ENCODE results near the gene HMGCS2.

HMGCS2 gene

DNA sequence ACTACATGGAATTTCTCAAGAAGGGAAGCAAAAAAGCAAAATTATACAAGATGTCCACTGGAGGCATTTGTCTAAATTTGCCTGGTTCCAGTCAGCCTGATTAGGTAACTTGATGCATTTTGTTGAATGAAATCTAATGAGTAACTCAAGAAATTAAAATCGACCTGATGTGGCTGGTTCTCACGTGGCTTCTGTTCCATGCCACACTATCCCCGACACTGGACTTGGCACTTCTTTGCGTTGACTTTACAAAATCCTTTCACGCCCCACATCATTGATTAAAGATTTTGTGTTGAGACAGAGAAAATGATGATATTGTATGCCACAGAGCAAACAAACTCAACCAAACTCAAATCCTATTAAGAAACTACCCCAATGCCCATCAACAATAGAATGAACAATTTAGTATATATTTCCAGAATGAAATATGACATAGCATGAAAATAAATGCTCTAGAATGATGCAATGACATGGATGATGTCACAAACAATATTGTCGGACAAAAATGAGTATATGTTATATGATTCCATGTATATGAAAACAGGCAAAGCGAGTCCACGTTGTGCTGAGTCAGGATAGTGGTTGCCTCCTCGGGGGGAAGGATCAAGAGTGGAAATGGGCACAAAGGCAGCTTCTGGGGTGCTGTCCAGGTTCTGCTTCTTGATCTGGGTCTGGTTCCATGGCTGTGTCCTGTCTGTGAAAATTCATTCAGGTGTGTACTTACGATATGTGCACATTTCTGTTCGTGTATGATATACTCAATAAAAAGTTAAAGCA lies 12.9 kb upstream of the HMGCS2 start:
- Histone ChIP-seq H2BK5ac (ENCODE audit: low read depth, low read length, poor library complexity) (no peak overlapping the region), H2AK5ac (ENCODE audit: low read length) (no peak overlapping the region), H3K4me1 (ENCODE audit: control insufficient read depth in 1 of 2, insufficient read depth in 2 of 2, low read length in 2 of 2) (peaks cover 6 to 16% of the 10 kb centered on the region in 2 experiments), H4K12ac (ENCODE audit: low read depth, low read length) (no peak overlapping the region), H3K27me3 (ENCODE audit: insufficient read depth, low read length) (no peaks in the 10 kb centered on the region), H3K23ac (ENCODE audit: low read length) (no peak overlapping the region), H3K4me2 (ENCODE audit: low read length) (no peak overlapping the region), H4K91ac (ENCODE audit: low read depth, low read length) (no peak overlapping the region), H4K8ac (ENCODE audit: low read depth, low read length) (no peak overlapping the region), H3K9ac (ENCODE audit: low read length) (no peak overlapping the region), H3K36me3 (ENCODE audit: control insufficient read depth in 1 of 2, insufficient read depth in 2 of 2, low read length in 2 of 2) (no peaks in the 10 kb centered on the region), H3K79me2 (ENCODE audit: control insufficient read depth, insufficient read depth, low read length, poor library complexity) (peaks cover 2% of the 10 kb centered on the region), H3K4me3 (ENCODE audit: low read depth, low read length) (no peak overlapping the region), H3K14ac (ENCODE audit: low read length) (no peak overlapping the region), H3K18ac (ENCODE audit: low read length) (no peak overlapping the region), H2BK120ac (ENCODE audit: insufficient read depth, low read length, poor library complexity) (no peak overlapping the region), H3K9me3 (ENCODE audit: insufficient read depth, low read depth, low read length) (no peaks in the 10 kb centered on the region), H3K79me1 (ENCODE audit: low read length) (peaks cover 3% of the 10 kb centered on the region), H3K27ac (ENCODE audit: low read depth, low read length) (no peak overlapping the region), H2BK12ac (ENCODE audit: low read length) (no peak overlapping the region), H3K4ac (ENCODE audit: low read depth, low read length) (no peak overlapping the region), H2AFZ (ENCODE audit: insufficient read depth, low read length, poor library complexity) (no peak overlapping the region)
- no CpG with 5 or more reads among the region's 11 CpGs for WGBS (ENCODE audit: extremely low coverage, insufficient coverage, insufficient read length)
- DNase-seq = no peak

- Histone ChIP-seq H4K91ac (ENCODE audit: low read depth, low read length) (no peak overlapping the region), H3K36me3 (ENCODE audit: control insufficient read depth in 1 of 2, insufficient read depth in 2 of 2, low read length in 2 of 2) (no peaks in the 10 kb centered on the region), H3K79me1 (ENCODE audit: low read length) (peaks cover 3% of the 10 kb centered on the region), H3K9me3 (ENCODE audit: insufficient read depth, low read depth, low read length) (no peaks in the 10 kb centered on the region), H3K27me3 (ENCODE audit: insufficient read depth, low read length) (no peaks in the 10 kb centered on the region), H3K4me1 (ENCODE audit: control insufficient read depth in 1 of 2, insufficient read depth in 2 of 2, low read length in 2 of 2) (peaks cover 6 to 16% of the 10 kb centered on the region in 2 experiments), H3K9ac (ENCODE audit: low read length) (no peak overlapping the region), H2BK5ac (ENCODE audit: low read depth, low read length, poor library complexity) (no peak overlapping the region), H3K4me3 (ENCODE audit: low read depth, low read length) (no peak overlapping the region), H2BK120ac (ENCODE audit: insufficient read depth, low read length, poor library complexity) (no peak overlapping the region), H4K8ac (ENCODE audit: low read depth, low read length) (no peak overlapping the region), H3K27ac (ENCODE audit: low read depth, low read length) (no peak overlapping the region), H2AK5ac (ENCODE audit: low read length) (no peak overlapping the region), H3K18ac (ENCODE audit: low read length) (no peak overlapping the region), H2AFZ (ENCODE audit: insufficient read depth, low read length, poor library complexity) (no peak overlapping the region), H3K4me2 (ENCODE audit: low read length) (peak overlapping the region; percentile 60), H3K23ac (ENCODE audit: low read length) (no peak overlapping the region), H3K79me2 (ENCODE audit: control insufficient read depth, insufficient read depth, low read length, poor library complexity) (peaks cover 2% of the 10 kb centered on the region), H4K12ac (ENCODE audit: low read depth, low read length) (no peak overlapping the region), H3K4ac (ENCODE audit: low read depth, low read length) (no peak overlapping the region), H2BK12ac (ENCODE audit: low read length) (no peak overlapping the region), H3K14ac (ENCODE audit: low read length) (no peak overlapping the region)
- WGBS (ENCODE audit: extremely low coverage, insufficient coverage, insufficient read length) = no CpG with 5 or more reads among the region's 5 CpGs
- no peak for DNase-seq
Measured at GRCh38 chr1:119779869-119780356, 11.2 kb upstream of the HMGCS2 start.

DNA sequence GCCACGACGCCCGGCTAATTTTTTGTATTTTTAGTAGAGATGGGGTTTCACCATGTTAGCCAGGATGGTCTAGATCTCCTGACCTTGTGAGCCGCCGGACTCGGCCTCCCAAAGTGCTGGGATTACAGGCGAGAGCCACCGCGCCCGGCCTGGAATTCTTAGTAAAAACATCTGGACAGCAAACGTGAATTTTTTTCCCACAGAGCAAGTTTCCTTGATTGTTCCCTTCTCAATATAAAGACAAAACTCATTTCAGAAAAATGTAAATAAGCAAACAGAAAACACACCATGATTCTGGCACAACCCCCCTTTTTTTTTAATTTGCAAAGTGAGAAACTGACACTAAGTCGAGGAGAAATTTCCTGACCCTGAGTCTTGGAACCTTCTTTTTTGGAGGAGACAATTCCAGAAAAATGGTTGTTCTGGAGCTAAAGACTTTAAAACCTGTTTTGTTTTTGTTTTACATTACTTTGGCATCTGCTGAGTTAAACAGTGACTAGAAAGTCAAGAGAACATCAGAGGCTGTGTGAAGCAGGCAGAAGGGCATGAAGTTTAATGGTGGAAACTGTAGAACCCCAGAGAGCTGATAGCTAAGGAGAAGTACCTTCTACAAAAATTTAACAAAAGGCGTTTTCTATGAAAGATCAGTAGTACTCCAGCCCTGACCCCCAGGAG lies 10.3 kb upstream of the HMGCS2 start:
- no peak overlapping the region for H3K14ac ChIP-seq (ENCODE audit: low read length)
- no peak overlapping the region for H3K9ac ChIP-seq (ENCODE audit: low read length)
- no peak overlapping the region for H2BK120ac ChIP-seq (ENCODE audit: insufficient read depth, low read length, poor library complexity)
- no peak overlapping the region for H3K4me2 ChIP-seq (ENCODE audit: low read length)
- no peak overlapping the region for H3K4me3 ChIP-seq (ENCODE audit: low read depth, low read length)
- H4K12ac ChIP-seq (ENCODE audit: low read depth, low read length) = no peak overlapping the region
- H2BK5ac ChIP-seq (ENCODE audit: low read depth, low read length, poor library complexity) = no peak overlapping the region
- H3K4ac ChIP-seq (ENCODE audit: low read depth, low read length) = no peak overlapping the region
- H3K18ac ChIP-seq (ENCODE audit: low read length) = no peak overlapping the region
- DNase-seq = no peak
- H3K79me2 ChIP-seq (ENCODE audit: control insufficient read depth, insufficient read depth, low read length, poor library complexity) = peaks cover 2% of the 10 kb centered on the region
- no peak overlapping the region for H2AFZ ChIP-seq (ENCODE audit: insufficient read depth, low read length, poor library complexity)
- peaks cover 6 to 16% of the 10 kb centered on the region in 2 experiments for H3K4me1 ChIP-seq (ENCODE audit: control insufficient read depth in 1 of 2, insufficient read depth in 2 of 2, low read length in 2 of 2)
- no peaks in the 10 kb centered on the region for H3K36me3 ChIP-seq (ENCODE audit: control insufficient read depth in 1 of 2, insufficient read depth in 2 of 2, low read length in 2 of 2)
- H3K79me1 ChIP-seq (ENCODE audit: low read length) = peaks cover 3% of the 10 kb centered on the region
- H3K9me3 ChIP-seq (ENCODE audit: insufficient read depth, low read depth, low read length) = no peaks in the 10 kb centered on the region
- no peak overlapping the region for H4K8ac ChIP-seq (ENCODE audit: low read depth, low read length)
- no peak overlapping the region for H2BK12ac ChIP-seq (ENCODE audit: low read length)
- H3K23ac ChIP-seq (ENCODE audit: low read length) = no peak overlapping the region
- no peak overlapping the region for H3K27ac ChIP-seq (ENCODE audit: low read depth, low read length)
- no CpG with 5 or more reads among the region's 13 CpGs for WGBS (ENCODE audit: extremely low coverage, insufficient coverage, insufficient read length)
- H4K91ac ChIP-seq (ENCODE audit: low read depth, low read length) = no peak overlapping the region
- no peaks in the 10 kb centered on the region for H3K27me3 ChIP-seq (ENCODE audit: insufficient read depth, low read length)
- H2AK5ac ChIP-seq (ENCODE audit: low read length) = no peak overlapping the region

GRCh38 chr1:119778359-119778758 lies 9.7 kb upstream of the HMGCS2 start:
- H4K8ac ChIP-seq (ENCODE audit: low read depth, low read length) = no peak overlapping the region
- no peak for DNase-seq
- H2BK120ac ChIP-seq (ENCODE audit: insufficient read depth, low read length, poor library complexity) = no peak overlapping the region
- no peaks in the 10 kb centered on the region for H3K36me3 ChIP-seq (ENCODE audit: control insufficient read depth in 1 of 2, insufficient read depth in 2 of 2, low read length in 2 of 2)
- no peak overlapping the region for H3K9ac ChIP-seq (ENCODE audit: low read length)
- WGBS (ENCODE audit: extremely low coverage, insufficient coverage, insufficient read length) = no CpG with 5 or more reads among the region's 6 CpGs
- H2BK12ac ChIP-seq (ENCODE audit: low read length) = no peak overlapping the region
- H2BK5ac ChIP-seq (ENCODE audit: low read depth, low read length, poor library complexity) = no peak overlapping the region
- no peak overlapping the region for H3K4me2 ChIP-seq (ENCODE audit: low read length)
- H3K14ac ChIP-seq (ENCODE audit: low read length) = no peak overlapping the region
- H3K23ac ChIP-seq (ENCODE audit: low read length) = no peak overlapping the region
- H3K79me2 ChIP-seq (ENCODE audit: control insufficient read depth, insufficient read depth, low read length, poor library complexity) = no peaks in the 10 kb centered on the region
- H2AK5ac ChIP-seq (ENCODE audit: low read length) = no peak overlapping the region
- H4K91ac ChIP-seq (ENCODE audit: low read depth, low read length) = no peak overlapping the region
- no peak overlapping the region for H2AFZ ChIP-seq (ENCODE audit: insufficient read depth, low read length, poor library complexity)
- H4K12ac ChIP-seq (ENCODE audit: low read depth, low read length) = no peak overlapping the region
- H3K4me1 ChIP-seq (ENCODE audit: control insufficient read depth in 1 of 2, insufficient read depth in 2 of 2, low read length in 2 of 2) = peaks cover 6 to 19% of the 10 kb centered on the region in 2 experiments
- H3K79me1 ChIP-seq (ENCODE audit: low read length) = peaks cover 2% of the 10 kb centered on the region
- no peak overlapping the region for H3K4ac ChIP-seq (ENCODE audit: low read depth, low read length)
- no peak overlapping the region for H3K18ac ChIP-seq (ENCODE audit: low read length)
- no peaks in the 10 kb centered on the region for H3K9me3 ChIP-seq (ENCODE audit: insufficient read depth, low read depth, low read length)
- H3K4me3 ChIP-seq (ENCODE audit: low read depth, low read length) = no peak overlapping the region
- H3K27ac ChIP-seq (ENCODE audit: low read depth, low read length) = no peak overlapping the region
- no peaks in the 10 kb centered on the region for H3K27me3 ChIP-seq (ENCODE audit: insufficient read depth, low read length)

Measured in trophoblast cell (in vitro differentiated cells and primary cell).